Measurements from ENCODE around the gene FCRL3. TPM values are rescaled to one million over a fixed set of nuclear protein-coding genes. Genes with fewer than 3 reads are reported as not detected.

Gene FCRL3
- total and polyA plus RNA-seq, 2 of the 8 experiments (the other 6 are each of a cell fraction or from before 2014, with no cell fraction given), result not detected

GRCh38 chr1:157715736-157716135 is 15.2 kb upstream of the FCRL3 start:
- H3K4me3 ChIP-seq (ENCODE audit: extremely low read depth in 1 of 4, insufficient read depth in 2 of 4, low read depth in 3 of 4, low read length in 4 of 4), result no peak overlapping the region
- H3K9ac ChIP-seq (replicated peaks in 1 of 4; ENCODE audit: extremely low read depth in 1 of 4, low read depth in 3 of 4, low read length in 3 of 4), result no peak overlapping the region
- H3K27me3 ChIP-seq (replicated peaks in 1 of 4; ENCODE audit: control insufficient read depth in 3 of 4, extremely low read depth in 1 of 4, insufficient read depth in 3 of 4, low read length in 3 of 4), result no peaks in the 10 kb centered on the region
- 97% methylated on average over 5 of the region's 5 CpGs; no CpG with 5 or more reads in 1 of the 2 experiments for WGBS, 2 experiments (ENCODE audit: extremely low coverage in 1 of 2, insufficient coverage in 1 of 2, insufficient read length in 1 of 2, insufficient replicate concordance in 2 of 2, low coverage in 1 of 2, low lambda C conversion rate in 2 of 2, missing lambda C conversion rate in 1 of 2)
- no peak for DNase-seq (ENCODE audit: low read depth in 1 of 2, low spot score in 2 of 2)
- no peaks in the 10 kb centered on the region for H3K23me2 ChIP-seq (ENCODE audit: low read depth, low read length)
- H2BK20ac ChIP-seq (ENCODE audit: low read length), result no peak overlapping the region
- H3K56ac ChIP-seq (replicated peaks; ENCODE audit: insufficient read length, low read depth, low read length), result no peak overlapping the region
- no peak for FAIRE-seq
- POLR2A ChIA-PET (ENCODE audit: partially characterized antibody), result no interaction called here
- H2AK5ac ChIP-seq (ENCODE audit: low read depth, low read length), result no peak overlapping the region
- H2BK15ac ChIP-seq (ENCODE audit: low read length), result no peak overlapping the region
- TF ChIP-seq CTCF (IDR thresholded peaks at IDR 0.05; ENCODE audit: control extremely low read depth in 1 of 3, insufficient read depth in 1 of 3, low read depth in 1 of 3, low read length in 3 of 3), result no peak
- TF ChIP-seq CREB1 (IDR thresholded peaks at IDR 0.05), result no peak
- no peak for TF ChIP-seq KDM5A (IDR thresholded peaks at IDR 0.05; ENCODE audit: low read length)
- no peak for TF ChIP-seq SP1 (IDR thresholded peaks at IDR 0.05; ENCODE audit: low read depth, low read length)
- no peak for TF ChIP-seq E2F6 (IDR thresholded peaks at IDR 0.05)
- no peak for TF ChIP-seq TEAD4 (IDR thresholded peaks at IDR 0.05; ENCODE audit: low read depth, low read length)
- TF ChIP-seq EP300 (IDR thresholded peaks at IDR 0.05; ENCODE audit: borderline replicate concordance in 1 of 2, low read depth in 2 of 2, low read length in 2 of 2), result no peak
- TF ChIP-seq KDM1A (IDR thresholded peaks at IDR 0.05; ENCODE audit: borderline replicate concordance, low read length), result no peak
- TF ChIP-seq POLR2AphosphoS5 (IDR thresholded peaks at IDR 0.05; ENCODE audit: low read depth, low read length), result no peak
- H2AFZ ChIP-seq (ENCODE audit: low read length), result no peak overlapping the region
- H3K36me3 ChIP-seq (ENCODE audit: control insufficient read depth in 2 of 4, insufficient read depth in 4 of 4, low read length in 3 of 4), result no peaks in the 10 kb centered on the region; a peak in 1 of 8 replicates
- peaks cover under 1% of the 10 kb centered on the region in 2 experiments; a peak in 1 of 4 replicates for H3K9me3 ChIP-seq (ENCODE audit: insufficient read depth in 2 of 2, low read depth in 1 of 2, low read length in 1 of 2)
- no peaks in the 10 kb centered on the region for H3K4me1 ChIP-seq (replicated peaks in 1 of 4; ENCODE audit: control insufficient read depth in 3 of 4, insufficient read depth in 4 of 4, low read length in 3 of 4)
- H3K4ac ChIP-seq (replicated peaks; ENCODE audit: insufficient read length, low read depth, low read length), result no peak overlapping the region
- no peak overlapping the region for H3K4me2 ChIP-seq (ENCODE audit: insufficient read depth in 1 of 2, low read depth in 2 of 2, low read length in 2 of 2)
- H3K18ac ChIP-seq (ENCODE audit: extremely low read depth, low read length), result no peak overlapping the region
- no peaks in the 10 kb centered on the region for H3K79me1 ChIP-seq (ENCODE audit: low read depth, low read length)
- H3K79me2 ChIP-seq (ENCODE audit: control insufficient read depth in 1 of 2, insufficient read depth in 2 of 2, low read length in 2 of 2), result no peaks in the 10 kb centered on the region
- no peak overlapping the region for H2BK12ac ChIP-seq (ENCODE audit: low read depth, low read length)
- no peaks in the 10 kb centered on the region for H4K20me1 ChIP-seq (replicated peaks in 1 of 2; ENCODE audit: control insufficient read depth in 1 of 2, insufficient read depth in 2 of 2, low read length in 2 of 2)
- no peak overlapping the region for H2BK5ac ChIP-seq (ENCODE audit: low read depth, low read length)
- no peak overlapping the region for H4K5ac ChIP-seq (ENCODE audit: insufficient read length, low read depth, low read length)
- CTCF ChIA-PET (ENCODE audit: partially characterized antibody), result no interaction called here
- H2BK120ac ChIP-seq (replicated peaks; ENCODE audit: low read depth, low read length), result no peak overlapping the region
- no peak overlapping the region for H3K23ac ChIP-seq (ENCODE audit: insufficient read length)
- H3K14ac ChIP-seq (ENCODE audit: insufficient read length), result no peak overlapping the region
- H3K27ac ChIP-seq (ENCODE audit: low read depth, low read length), result no peak overlapping the region
- no peak overlapping the region for H4K8ac ChIP-seq (ENCODE audit: extremely low read depth, insufficient read depth, low read length)
- H4K91ac ChIP-seq (replicated peaks; ENCODE audit: insufficient read length, low read length), result no peak overlapping the region
